ENCODE measurements around the gene PLOD2.

PLOD2 gene

GRCh38 chr3:146085678-146086077 is 75.3 kb downstream of the PLOD2 start:
- H3K4me3 ChIP-seq (ENCODE audit: low read length) = no peak overlapping the region

GRCh38 chr3:146080578-146080977 is 80.4 kb downstream of the PLOD2 start:
- TF ChIP-seq ZNF274 (IDR thresholded peaks at IDR 0.05; ENCODE audit: low read depth, low read length) = no peak

More at GRCh38 chr3:146085678-146086077, 75.3 kb downstream of the PLOD2 start:
- TF ChIP-seq ZNF274 (IDR thresholded peaks at IDR 0.05; ENCODE audit: low read depth, low read length) = no peak

GRCh38 chr3:146078031-146078430 is 83.0 kb downstream of the PLOD2 start:
- TF ChIP-seq ZNF274 (IDR thresholded peaks at IDR 0.05; ENCODE audit: low read depth, low read length) = no peak
- H3K4me3 ChIP-seq (ENCODE audit: low read length) = no peak overlapping the region

More at GRCh38 chr3:146080578-146080977, 80.4 kb downstream of the PLOD2 start:
- H3K4me3 ChIP-seq (ENCODE audit: low read length) = no peak overlapping the region

- TF ChIP-seq ZNF274 (IDR thresholded peaks at IDR 0.05; ENCODE audit: low read depth, low read length) = no peak
- H3K4me3 ChIP-seq (ENCODE audit: low read length) = no peak overlapping the region
Measured at GRCh38 chr3:146077181-146077580, 83.8 kb downstream of the PLOD2 start.

GRCh38 chr3:146072824-146073223 is 88.2 kb downstream of the PLOD2 start:
- TF ChIP-seq ZNF274 (IDR thresholded peaks at IDR 0.05; ENCODE audit: low read depth, low read length) = no peak
- no peak overlapping the region for H3K4me3 ChIP-seq (ENCODE audit: low read length)

GRCh38 chr3:146072061-146072460 is 88.9 kb downstream of the PLOD2 start:
- no peak for TF ChIP-seq ZNF274 (IDR thresholded peaks at IDR 0.05; ENCODE audit: low read depth, low read length)
- no peak overlapping the region for H3K4me3 ChIP-seq (ENCODE audit: low read length)

GRCh38 chr3:146071632-146072031 is 89.4 kb downstream of the PLOD2 start:
- TF ChIP-seq ZNF274 (IDR thresholded peaks at IDR 0.05; ENCODE audit: low read depth, low read length) = no peak

GRCh38 chr3:146067048-146067447 is 93.9 kb downstream of the PLOD2 start:
- no peak for TF ChIP-seq ZNF274 (IDR thresholded peaks at IDR 0.05; ENCODE audit: low read depth, low read length)

More at GRCh38 chr3:146071632-146072031, 89.4 kb downstream of the PLOD2 start:
- no peak overlapping the region for H3K4me3 ChIP-seq (ENCODE audit: low read length)

GRCh38 chr3:146065573-146066006 is 95.4 kb downstream of the PLOD2 start:
- no peak overlapping the region for H3K4me3 ChIP-seq (ENCODE audit: low read length)
- no peak for TF ChIP-seq ZNF274 (IDR thresholded peaks at IDR 0.05; ENCODE audit: low read depth, low read length)

More at GRCh38 chr3:146067048-146067447, 93.9 kb downstream of the PLOD2 start:
- no peak overlapping the region for H3K4me3 ChIP-seq (ENCODE audit: low read length)

GRCh38 chr3:146058241-146058640 is 102.7 kb downstream of the PLOD2 start:
- H3K4me3 ChIP-seq (ENCODE audit: low read length) = no peak overlapping the region
- TF ChIP-seq ZNF274 (IDR thresholded peaks at IDR 0.05; ENCODE audit: low read depth, low read length) = no peak

GRCh38 chr3:146052791-146053310 is 108.1 kb downstream of the PLOD2 start:
- H3K4me3 ChIP-seq (ENCODE audit: low read length) = no peak overlapping the region
- no peak for TF ChIP-seq ZNF274 (IDR thresholded peaks at IDR 0.05; ENCODE audit: low read depth, low read length)

GRCh38 chr3:146052056-146052790 is 108.8 kb downstream of the PLOD2 start:
- TF ChIP-seq ZNF274 (IDR thresholded peaks at IDR 0.05; ENCODE audit: low read depth, low read length) = no peak
- no peak overlapping the region for H3K4me3 ChIP-seq (ENCODE audit: low read length)

GRCh38 chr3:146050691-146051090 is 110.3 kb downstream of the PLOD2 start:
- TF ChIP-seq ZNF274 (IDR thresholded peaks at IDR 0.05; ENCODE audit: low read depth, low read length) = no peak
- no peak overlapping the region for H3K4me3 ChIP-seq (ENCODE audit: low read length)

- TF ChIP-seq ZNF274 (IDR thresholded peaks at IDR 0.05; ENCODE audit: low read depth, low read length) = no peak
- no peak overlapping the region for H3K4me3 ChIP-seq (ENCODE audit: low read length)
Measured at GRCh38 chr3:146047485-146047884, 113.5 kb downstream of the PLOD2 start.

GRCh38 chr3:146044046-146044445 is 116.9 kb downstream of the PLOD2 start:
- no peak overlapping the region for H3K4me3 ChIP-seq (ENCODE audit: low read length)
- no peak for TF ChIP-seq ZNF274 (IDR thresholded peaks at IDR 0.05; ENCODE audit: low read depth, low read length)

Data from GM08714 (cell line).